Upper lobe of right lung (tissue), 1 donor: ENCODE data around the gene MSH4. TPM values are rescaled to one million over a fixed set of nuclear protein-coding genes. Genes with fewer than 3 reads are reported as not detected.
"Not testable (repeated sequence)": the region's sequence is repeated elsewhere in the genome, so short reads cannot be mapped to it uniquely, and the experiment has no call there.

Source experiments
- ATAC-seq: fragments of 200-7000 bp; cut with Tn5 transposase; one replicate; pipeline ENCODE4 v1.9.1; 2020; ENCODE audit warnings: mild to moderate bottlenecking, moderate library complexity
- DNase-seq: peaks from one replicate; pipeline ENCODE4 v3.0.0-alpha.2; 2020
- H3K27ac ChIP-seq: fragments of 200-600 bp; one replicate; pipeline ENCODE4 v1.8.0; 2022
- H3K27me3 ChIP-seq: fragments of 200-600 bp; one replicate; pipeline ENCODE4 v1.8.0; 2022; ENCODE audit warnings: mild to moderate bottlenecking
- H3K36me3 ChIP-seq: fragments of 200-600 bp; one replicate; pipeline ENCODE4 v1.8.0; 2022
- H3K4me1 ChIP-seq: fragments of 200-600 bp; one replicate; pipeline ENCODE4 v1.8.0; 2022
- H3K4me3 ChIP-seq: fragments of 200-600 bp; one replicate; pipeline ENCODE4 v1.8.0; 2022; ENCODE audit warnings: mild to moderate bottlenecking
- H3K9me3 ChIP-seq: fragments of 200-600 bp; one replicate; pipeline ENCODE4 v1.8.0; 2022
- intact Hi-C: fragments of 100-400 bp; cut with DNase I; formaldehyde crosslinking; loops from one replicate; pipeline ENCODE4 v1.11.0; 2022
- total RNA-seq: library from RNA; stranded (reverse); fragmentation: NEBNext Ultra II Directional; extraction: Animal tissue kit (Norgen Biotek cat#: 25700); gene quantifications from one replicate; pipeline ENCODE4 v1.2.1, GENCODE V29; 2021
- TF ChIP-seq, protein P1 (sequence below): fragments of 200-600 bp; IDR thresholded peaks from one replicate; pipeline ENCODE4 v1.8.0; 2022; ENCODE audit warnings: antibody characterized with exemption
- donor health status: DM: no; HTN: yes; CAD: no; lungs with severe emphysema.

The MSH4 gene
- total RNA-seq, 1 donor from 2014 or later: 0.96 TPM

DNA sequence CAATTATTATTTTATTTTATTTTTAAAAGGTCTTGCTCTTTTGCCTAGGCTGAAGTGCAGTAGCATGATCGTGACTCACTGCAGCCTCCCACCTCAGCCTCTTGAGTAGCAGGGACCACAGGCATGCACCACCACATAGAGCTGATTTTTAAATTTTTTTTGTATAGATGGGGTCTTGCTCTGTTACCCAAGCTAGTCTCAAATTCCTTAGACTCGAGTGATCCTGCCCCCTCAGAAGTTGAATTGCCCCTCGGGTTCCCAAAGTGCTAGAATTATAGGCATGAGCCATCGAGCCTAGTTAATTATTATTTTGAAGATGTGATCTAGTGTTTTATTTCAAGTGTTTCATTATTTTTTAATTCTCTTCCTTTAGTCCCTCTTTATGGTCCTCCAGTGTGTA lies 12.2 kb downstream of the MSH4 start:
- Histone ChIP-seq H3K36me3 (no peaks in the 10 kb centered on the region), H3K27ac (no peak overlapping the region), H3K4me3 (no peak overlapping the region), H3K4me1 (no peaks in the 10 kb centered on the region), H3K9me3 (no peaks in the 10 kb centered on the region), H3K27me3 (no peaks in the 10 kb centered on the region)
- intact Hi-C loops: no loop called here
- ATAC-seq (no peak), DNase-seq (no peak)
- TF ChIP-seq, protein P1, sequence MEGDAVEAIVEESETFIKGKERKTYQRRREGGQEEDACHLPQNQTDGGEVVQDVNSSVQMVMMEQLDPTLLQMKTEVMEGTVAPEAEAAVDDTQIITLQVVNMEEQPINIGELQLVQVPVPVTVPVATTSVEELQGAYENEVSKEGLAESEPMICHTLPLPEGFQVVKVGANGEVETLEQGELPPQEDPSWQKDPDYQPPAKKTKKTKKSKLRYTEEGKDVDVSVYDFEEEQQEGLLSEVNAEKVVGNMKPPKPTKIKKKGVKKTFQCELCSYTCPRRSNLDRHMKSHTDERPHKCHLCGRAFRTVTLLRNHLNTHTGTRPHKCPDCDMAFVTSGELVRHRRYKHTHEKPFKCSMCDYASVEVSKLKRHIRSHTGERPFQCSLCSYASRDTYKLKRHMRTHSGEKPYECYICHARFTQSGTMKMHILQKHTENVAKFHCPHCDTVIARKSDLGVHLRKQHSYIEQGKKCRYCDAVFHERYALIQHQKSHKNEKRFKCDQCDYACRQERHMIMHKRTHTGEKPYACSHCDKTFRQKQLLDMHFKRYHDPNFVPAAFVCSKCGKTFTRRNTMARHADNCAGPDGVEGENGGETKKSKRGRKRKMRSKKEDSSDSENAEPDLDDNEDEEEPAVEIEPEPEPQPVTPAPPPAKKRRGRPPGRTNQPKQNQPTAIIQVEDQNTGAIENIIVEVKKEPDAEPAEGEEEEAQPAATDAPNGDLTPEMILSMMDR: no peak

DNA sequence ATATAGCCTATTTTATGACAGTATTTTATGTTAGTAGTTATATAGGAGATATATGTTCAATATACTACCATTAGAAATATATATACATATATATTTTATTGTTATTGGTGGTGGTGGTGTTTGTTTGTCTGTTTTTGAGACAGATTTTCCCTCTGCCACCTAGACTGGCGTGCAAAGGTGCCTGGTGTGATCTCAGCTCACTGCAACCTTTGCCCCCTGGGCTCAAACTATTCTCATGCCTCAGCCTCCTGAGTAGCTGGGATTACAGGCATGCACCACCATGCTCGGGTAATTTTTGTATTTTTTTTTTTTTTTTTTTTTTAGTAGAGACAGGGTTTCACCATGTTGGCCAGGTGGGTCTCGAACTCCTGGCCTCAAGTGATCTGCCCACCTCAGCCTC lies 13.4 kb downstream of the MSH4 start:
- DNase-seq, ATAC-seq, H3K36me3 ChIP-seq, H3K9me3 ChIP-seq, H3K4me3 ChIP-seq, H3K27me3 ChIP-seq, intact Hi-C loops, H3K4me1 ChIP-seq, H3K27ac ChIP-seq: not testable (repeated sequence)

DNA sequence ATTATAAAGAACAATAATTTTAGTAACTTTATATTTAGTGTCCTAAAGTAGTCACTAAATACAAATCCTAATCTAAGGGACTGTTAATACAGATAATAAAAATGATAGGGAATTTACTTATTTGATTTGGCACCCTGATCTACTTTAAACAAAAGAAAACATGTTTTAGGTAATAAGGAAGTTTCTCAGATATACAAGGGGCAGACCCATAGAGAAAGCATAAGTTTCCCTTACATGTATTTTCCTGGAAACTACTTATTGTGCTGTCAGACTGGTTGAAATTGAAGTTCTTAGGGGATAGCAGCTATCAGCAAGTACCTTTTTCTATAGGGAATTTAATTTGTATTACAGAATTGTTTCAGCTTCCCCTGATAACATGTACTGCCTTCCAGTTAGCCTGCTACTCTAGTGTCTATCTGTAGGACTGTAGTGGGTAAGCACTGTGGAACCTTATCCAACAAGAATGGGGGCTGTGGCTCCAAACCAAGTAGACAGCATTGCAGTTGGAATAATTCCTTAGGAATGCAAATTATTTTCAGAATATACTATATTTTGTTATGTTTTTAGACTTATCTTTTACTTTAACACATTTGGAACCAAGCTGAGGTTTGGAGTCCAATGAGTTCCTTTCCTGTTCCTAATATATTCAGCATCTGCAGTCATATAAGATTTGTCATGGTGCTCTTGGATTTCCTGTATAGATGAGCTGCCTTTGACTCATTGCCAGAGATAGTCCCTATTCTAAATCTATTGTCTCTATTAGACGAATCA lies 14.7 kb downstream of the MSH4 start:
- no peak for DNase-seq
- H3K36me3 ChIP-seq: no peaks in the 10 kb centered on the region
- intact Hi-C loops: no loop called here
- no peaks in the 10 kb centered on the region for H3K9me3 ChIP-seq
- no peak overlapping the region for H3K4me3 ChIP-seq
- no peak for ATAC-seq
- no peaks in the 10 kb centered on the region for H3K4me1 ChIP-seq
- TF ChIP-seq, protein P1: no peak
- no peak overlapping the region for H3K27ac ChIP-seq
- H3K27me3 ChIP-seq: no peaks in the 10 kb centered on the region

DNA sequence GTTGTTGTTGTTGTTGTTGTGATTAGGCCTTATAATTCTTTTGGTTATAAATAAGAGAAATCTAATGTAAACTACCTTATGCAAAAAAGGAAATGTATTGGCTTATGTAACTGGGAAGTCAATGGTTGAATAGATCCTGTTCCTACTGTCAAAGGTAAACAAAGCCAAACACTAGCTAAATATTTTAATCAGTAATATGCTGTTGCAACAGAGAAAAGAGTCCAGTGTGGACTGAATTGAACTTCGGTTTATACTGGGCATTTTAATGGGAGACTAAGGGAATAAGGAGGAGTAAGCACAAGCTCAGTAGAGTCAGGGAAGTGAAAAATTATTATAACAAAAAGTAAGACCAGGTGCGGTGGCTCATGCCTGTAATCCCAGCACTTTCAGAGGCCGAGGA lies 15.4 kb downstream of the MSH4 start:
- H3K27me3 ChIP-seq: no peaks in the 10 kb centered on the region
- DNase-seq (no peak), ATAC-seq (no peak)
- TF ChIP-seq, protein P1: no peak
- no peaks in the 10 kb centered on the region for H3K4me1 ChIP-seq
- no peak overlapping the region for H3K27ac ChIP-seq
- no peak overlapping the region for H3K4me3 ChIP-seq
- intact Hi-C loops: no loop called here
- H3K36me3 ChIP-seq: no peaks in the 10 kb centered on the region
- no peaks in the 10 kb centered on the region for H3K9me3 ChIP-seq

DNA sequence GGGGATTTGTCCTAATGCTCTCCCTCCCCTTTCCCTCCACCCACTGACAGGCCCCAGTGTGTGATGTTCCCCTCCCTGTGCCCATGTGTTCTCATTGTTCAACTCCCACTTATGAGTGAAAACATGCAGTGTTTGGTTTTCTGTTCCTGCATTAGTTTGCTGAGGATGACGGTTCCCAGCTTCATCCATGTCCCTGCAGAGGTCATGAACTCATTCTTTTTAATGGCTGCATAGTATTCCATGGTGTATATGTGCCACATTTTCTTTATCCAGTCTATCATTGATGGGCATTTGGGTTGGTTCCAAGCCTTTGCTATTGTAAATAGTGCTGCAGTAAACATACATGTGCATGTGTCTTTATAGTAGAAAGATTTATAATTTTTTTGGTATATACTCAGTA lies 26.9 kb downstream of the MSH4 start:
- ATAC-seq, H3K4me1 ChIP-seq, intact Hi-C loops: not testable (repeated sequence)

DNA sequence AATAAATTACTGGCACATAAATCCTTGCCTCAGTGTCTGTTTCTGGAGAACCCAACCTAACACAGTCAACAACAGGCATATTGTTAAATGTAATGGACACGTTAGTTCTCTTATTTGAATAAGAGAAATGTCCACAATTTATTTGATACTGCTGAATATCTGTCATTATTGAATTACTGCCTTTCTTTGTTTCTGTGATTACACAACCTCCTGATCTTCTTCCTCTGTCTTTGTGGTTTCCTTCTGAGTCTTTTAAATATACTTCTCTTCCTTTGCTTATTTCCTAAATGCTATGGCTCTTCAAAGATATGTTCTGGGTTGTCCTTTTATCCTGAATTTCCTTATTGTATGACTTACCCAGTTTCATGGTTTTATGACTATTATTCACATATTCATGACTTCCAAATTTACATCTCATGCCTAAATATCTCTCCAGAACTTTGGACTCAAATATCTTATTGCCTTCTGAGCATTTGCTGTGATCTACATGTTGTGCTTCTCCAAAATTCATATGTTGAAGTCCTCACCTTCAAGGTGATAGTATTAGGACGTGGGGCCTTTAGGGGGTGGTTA lies 39.9 kb downstream of the MSH4 start:
- Histone ChIP-seq H3K36me3 (no peaks in the 10 kb centered on the region), H3K27me3 (no peaks in the 10 kb centered on the region), H3K27ac (no peak overlapping the region), H3K4me3 (no peak overlapping the region), H3K9me3 (no peaks in the 10 kb centered on the region), H3K4me1 (no peaks in the 10 kb centered on the region)
- TF ChIP-seq, protein P1: no peak
- ATAC-seq (no peak), DNase-seq (no peak)
- intact Hi-C loops: no loop called here

More for the DNA sequence above, 26.9 kb downstream of the MSH4 start:
- H3K36me3 ChIP-seq, H3K4me3 ChIP-seq, H3K27ac ChIP-seq, DNase-seq, H3K27me3 ChIP-seq, H3K9me3 ChIP-seq: not testable (repeated sequence)
